GM18858 (cell line): Measurements from ENCODE around the gene FCF1.
"Not testable (repeated sequence)": the region's sequence is repeated elsewhere in the genome, so short reads cannot be mapped to it uniquely, and the experiment has no call there.

Experiments used
- ATAC-seq: cut with Tn5 transposase; IDR thresholded peaks from one replicate; pipeline ENCODE4 v1.9.1; 2021; ENCODE audit not compliant: unreplicated experiment

Gene FCF1

GRCh38 chr14:74698465-74698864 is 14.5 kb upstream of the FCF1 start:
- ATAC-seq: no peak

- ATAC-seq: no peak
Measured at GRCh38 chr14:74702293-74702692, 10.7 kb upstream of the FCF1 start.

GRCh38 chr14:74703043-74703442 is 9.9 kb upstream of the FCF1 start:
- ATAC-seq: no peak

GRCh38 chr14:74704656-74705055 is 8.3 kb upstream of the FCF1 start:
- ATAC-seq: no peak

- ATAC-seq: no peak
Measured at GRCh38 chr14:74705613-74706500, 7.1 kb upstream of the FCF1 start.

- no peak for ATAC-seq
Measured at GRCh38 chr14:74710480-74710879, 2.5 kb upstream of the FCF1 start.

GRCh38 chr14:74711651-74712050 is 1.3 kb upstream of the FCF1 start:
- ATAC-seq: no peak

- ATAC-seq: no peak
Measured at GRCh38 chr14:74713395-74713735, 421 bp downstream of the FCF1 start.

GRCh38 chr14:74720526-74720925 is 7.6 kb downstream of the FCF1 start:
- ATAC-seq: no peak

GRCh38 chr14:74723134-74723533 is 10.2 kb downstream of the FCF1 start:
- ATAC-seq: no peak

GRCh38 chr14:74732387-74732786 is 19.4 kb downstream of the FCF1 start:
- ATAC-seq: no peak

GRCh38 chr14:74733221-74733620 is 20.3 kb downstream of the FCF1 start:
- no peak for ATAC-seq

- no peak for ATAC-seq
Measured at GRCh38 chr14:74735125-74735524, 22.2 kb downstream of the FCF1 start.

- ATAC-seq: no peak
Measured at GRCh38 chr14:74737753-74738325, 24.9 kb downstream of the FCF1 start.

GRCh38 chr14:74739293-74740030 is 26.5 kb downstream of the FCF1 start:
- ATAC-seq: no peak

- ATAC-seq: no peak
Measured at GRCh38 chr14:74747237-74747636, 34.3 kb downstream of the FCF1 start.

GRCh38 chr14:74754157-74754556 is 41.2 kb downstream of the FCF1 start:
- no peak for ATAC-seq

GRCh38 chr14:74754899-74755298 is 42.0 kb downstream of the FCF1 start:
- no peak for ATAC-seq

GRCh38 chr14:74756326-74756725 is 43.4 kb downstream of the FCF1 start:
- ATAC-seq: no peak

GRCh38 chr14:74758505-74758904 is 45.6 kb downstream of the FCF1 start:
- not testable (repeated sequence) for ATAC-seq

- peak; percentile 84 for ATAC-seq
Measured at GRCh38 chr14:74762917-74763802, 50.2 kb downstream of the FCF1 start, which contains the start of gene YLPM1. Gene YLPM1, plus strand, starts transcription at chr14:74763316. Its CDS starts 174 bp downstream, at chr14:74763490.
